COLO829 (cell line): ENCODE results near the gene ZC3H7B.
"Not testable (repeated sequence)": the region's sequence is repeated elsewhere in the genome, so short reads cannot be mapped to it uniquely, and the experiment has no call there.

Experiments
- DNase-seq: peaks from one replicate; pipeline ENCODE4 v3.0.0; 2012; ENCODE audit warnings: low spot score

The ZC3H7B gene

GRCh38 chr22:41286639-41287091 lies 14.7 kb upstream of the ZC3H7B start:
- DNase-seq, result no peak

GRCh38 chr22:41288245-41288946 lies 12.9 kb upstream of the ZC3H7B start:
- no peak for DNase-seq

GRCh38 chr22:41289671-41290070 lies 11.7 kb upstream of the ZC3H7B start:
- DNase-seq, result no peak

GRCh38 chr22:41290262-41291221 lies 10.8 kb upstream of the ZC3H7B start:
- no peak for DNase-seq

DNA sequence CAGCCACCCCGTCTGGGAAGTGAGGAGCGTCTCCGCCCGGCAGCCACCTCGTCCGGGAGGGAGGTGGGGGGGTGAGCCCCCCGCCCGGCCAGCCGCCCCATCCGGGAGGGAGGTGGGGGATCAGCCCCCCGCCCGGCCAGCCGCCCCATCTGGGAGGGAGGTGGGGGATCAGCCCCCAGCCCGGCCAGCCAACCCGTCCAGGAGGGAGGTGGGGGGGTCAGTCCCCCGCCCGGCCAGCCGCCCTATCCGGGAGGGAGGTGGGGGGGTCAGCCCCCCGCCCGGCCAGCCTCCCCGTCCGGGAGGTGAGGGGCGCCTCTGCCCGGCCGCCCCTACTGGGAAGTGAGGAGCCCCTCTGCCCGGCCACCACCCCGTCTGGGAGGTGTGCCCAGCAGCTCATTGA lies 6.5 kb upstream of the ZC3H7B start:
- not testable (repeated sequence) for DNase-seq

- no peak for DNase-seq
Observed at GRCh38 chr22:41296826-41297667, 4.3 kb upstream of the ZC3H7B start.

DNA sequence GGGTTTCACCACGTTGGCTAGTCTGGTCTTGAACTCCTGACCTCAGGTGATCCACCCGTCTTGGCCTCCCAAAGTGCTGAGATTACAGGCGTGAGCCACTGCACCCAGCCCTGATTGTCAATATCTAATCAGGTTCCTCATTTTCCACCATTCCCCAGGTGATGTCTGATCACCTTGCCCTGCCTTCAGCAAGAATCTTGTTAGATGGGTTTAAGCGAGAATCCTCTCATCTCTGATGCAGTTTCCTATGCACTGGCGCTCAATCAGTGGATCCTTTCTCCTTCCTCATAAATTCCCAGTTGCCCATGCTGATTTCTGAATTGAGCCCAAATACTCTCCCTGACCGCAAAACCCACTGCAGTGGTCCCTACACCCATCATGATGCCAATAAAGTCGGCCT lies 664 bp upstream of the ZC3H7B start:
- DNase-seq, result no peak

GRCh38 chr22:41302021-41302767 lies 869 bp downstream of the ZC3H7B start:
- DNase-seq, result no peak

GRCh38 chr22:41302811-41303210 lies 1.5 kb downstream of the ZC3H7B start:
- DNase-seq, result no peak

DNA sequence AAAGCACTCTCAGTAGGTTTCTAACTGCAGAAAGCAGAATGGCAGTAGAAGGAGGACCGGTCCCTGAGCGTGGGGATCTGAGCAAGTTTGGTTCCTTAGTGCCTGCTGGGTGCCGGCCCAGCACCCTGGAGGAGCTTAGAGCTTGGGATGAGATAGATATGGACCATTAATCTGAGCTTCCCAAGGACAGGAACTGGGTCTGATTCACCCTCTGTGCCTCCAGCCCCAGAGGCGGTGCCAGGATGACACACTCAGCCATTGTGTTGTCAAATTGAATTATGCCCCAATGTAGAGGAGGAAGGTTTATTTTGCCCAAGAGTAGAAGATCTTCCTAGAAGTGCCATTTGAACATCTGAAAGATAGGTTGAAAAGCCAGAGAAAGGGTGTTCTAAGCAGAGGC lies 4.3 kb downstream of the ZC3H7B start:
- peak; percentile 74 for DNase-seq

- DNase-seq, result no peak
Observed at GRCh38 chr22:41308054-41308453, 6.7 kb downstream of the ZC3H7B start.

- DNase-seq, result no peak
Observed at GRCh38 chr22:41308544-41308947, 7.2 kb downstream of the ZC3H7B start.

DNA sequence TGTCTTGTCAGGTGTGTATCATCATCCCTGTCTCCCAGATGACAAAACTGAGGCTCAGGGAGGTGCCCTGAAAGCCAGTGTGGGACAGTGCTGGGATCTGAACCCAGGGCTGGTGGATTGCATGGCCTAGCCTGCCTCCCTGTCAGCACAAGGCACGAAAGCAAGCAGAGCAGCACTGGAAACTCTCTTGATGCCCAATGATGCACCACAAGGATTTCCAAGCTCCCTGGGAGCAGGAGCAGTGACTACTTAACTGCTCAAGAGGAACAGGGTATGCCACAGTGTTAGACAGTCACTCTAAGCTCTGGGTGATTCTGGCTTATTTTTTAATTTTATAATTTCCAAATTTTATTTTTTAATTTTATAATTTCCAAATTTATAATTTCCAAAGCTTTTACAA lies 9.0 kb downstream of the ZC3H7B start:
- DNase-seq, result no peak

DNA sequence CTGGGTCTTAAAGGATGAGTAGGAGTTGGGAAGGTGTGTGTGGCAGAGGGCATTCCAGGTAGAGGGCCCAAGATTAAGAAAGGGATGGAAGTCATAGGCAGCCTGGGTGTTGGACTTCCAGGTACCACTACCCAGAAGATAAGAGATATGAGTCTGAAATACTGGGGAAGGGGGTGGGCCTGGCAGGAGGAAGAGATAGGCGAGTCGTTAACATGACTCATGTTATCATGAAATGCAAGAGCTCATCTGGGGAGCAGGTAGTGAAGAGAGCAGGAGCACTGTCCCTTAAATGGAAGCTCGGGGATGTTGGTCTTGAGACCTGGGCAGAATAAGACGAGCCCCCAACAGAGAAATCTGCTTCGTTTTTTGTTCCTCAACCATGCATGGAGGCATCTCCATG lies 10.2 kb downstream of the ZC3H7B start:
- no peak for DNase-seq

DNA sequence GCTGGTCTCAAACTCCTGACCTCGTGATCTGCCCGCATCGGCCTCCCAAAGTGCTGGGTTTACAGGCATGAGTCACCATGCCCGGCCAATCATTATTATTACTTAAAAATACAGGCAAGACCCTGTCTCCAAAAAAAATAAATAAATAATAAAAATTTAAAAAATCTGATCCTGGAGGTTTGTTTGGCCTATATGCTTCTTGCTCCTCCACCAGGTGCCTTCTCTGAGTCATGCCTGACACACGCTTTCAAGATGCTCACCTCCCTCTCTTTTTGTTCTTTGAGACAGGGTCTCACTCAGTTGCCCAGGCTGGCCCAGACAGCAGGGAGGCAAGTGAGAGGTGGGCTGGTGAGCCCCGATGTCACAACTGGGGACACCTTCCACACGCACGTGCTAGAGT lies 13.5 kb downstream of the ZC3H7B start:
- no peak for DNase-seq

GRCh38 chr22:41315586-41315985 lies 14.3 kb downstream of the ZC3H7B start:
- no peak for DNase-seq

DNA sequence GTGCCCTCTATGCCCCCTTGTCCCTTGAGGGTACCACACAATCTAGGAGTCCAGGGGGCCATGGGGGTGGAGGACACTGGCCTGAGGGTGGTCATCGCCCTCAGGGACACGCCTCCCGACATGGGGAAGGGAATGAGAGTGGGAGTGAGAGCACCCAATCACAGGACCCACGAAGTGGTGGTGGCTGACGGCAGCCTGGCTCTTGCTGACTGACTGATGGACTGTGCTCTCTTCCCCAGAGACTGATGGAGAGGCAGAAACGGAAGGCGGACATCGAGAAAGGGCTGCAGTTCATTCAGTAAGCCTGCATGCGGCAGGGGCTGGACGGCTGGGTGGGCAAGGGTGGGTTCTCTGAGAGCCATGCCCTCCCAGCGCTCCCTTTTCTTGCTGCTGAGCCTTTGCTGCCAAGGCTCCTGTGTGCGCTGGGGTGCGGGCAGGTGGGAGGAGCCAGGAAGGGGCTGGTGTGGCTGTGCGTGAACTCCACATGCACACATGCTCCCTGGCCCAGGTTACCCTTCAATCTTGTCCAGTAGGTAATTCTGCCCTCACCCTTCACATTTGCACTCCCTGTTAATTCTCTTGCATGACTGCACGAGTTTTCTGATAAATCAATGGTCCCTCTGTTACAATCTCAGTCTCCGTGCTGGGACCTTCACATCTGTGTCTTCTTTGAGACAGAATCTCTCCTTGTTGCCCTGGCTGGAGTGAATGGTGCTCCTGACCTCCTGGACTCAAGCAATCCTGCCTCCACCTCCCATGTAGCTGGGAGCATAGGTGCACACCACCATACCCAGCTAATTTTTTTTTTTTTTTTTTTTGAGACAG lies 19.3 kb downstream of the ZC3H7B start:
- DNase-seq, result peak; percentile 84

GRCh38 chr22:41324821-41325528 lies 23.6 kb downstream of the ZC3H7B start:
- DNase-seq, result no peak

DNA sequence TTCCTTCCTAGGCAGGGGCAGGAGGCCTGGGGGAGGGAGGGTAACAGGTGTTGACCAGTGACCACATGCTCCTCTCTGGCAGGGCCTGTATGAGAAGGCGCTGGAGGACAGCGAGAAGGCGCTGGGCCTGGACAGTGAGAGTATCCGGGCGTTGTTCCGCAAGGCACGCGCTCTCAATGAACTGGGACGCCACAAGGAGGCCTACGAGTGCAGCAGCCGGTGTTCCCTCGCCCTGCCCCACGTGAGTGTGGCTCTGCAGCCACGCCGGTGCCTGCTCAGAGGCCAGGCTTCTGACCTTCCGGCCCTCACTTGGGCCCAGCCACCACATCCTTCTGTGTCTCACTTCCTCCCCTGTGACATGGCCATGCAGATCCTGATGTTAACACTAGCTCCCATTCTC lies 25.8 kb downstream of the ZC3H7B start:
- DNase-seq, result no peak

GRCh38 chr22:41330169-41330568 lies 28.8 kb downstream of the ZC3H7B start:
- DNase-seq, result no peak
